Activated CD4-positive, CD25-positive, alpha-beta regulatory T cell treated with anti-CD3 and anti-CD28 coated beads, Interleukin-2, amount 50 U/mL, for 24 hours (primary cell): ENCODE measurements around the gene ZNF700.
"Not testable (repeated sequence)": the region's sequence is repeated elsewhere in the genome, so short reads cannot be mapped to it uniquely, and the experiment has no call there.

ENCODE experiments used
- ATAC-seq, 2 donors: fragments of 150-1000 bp; cut with Tn5 transposase; one replicate each; pipeline ENCODE4 v1.10.0; 2021; ENCODE audit warnings: mild to moderate bottlenecking in 1 of 2, moderate library complexity in 1 of 2

Gene ZNF700

GRCh38 chr19:11924886-11925650 is at the start of gene ZNF700:
Gene ZNF700, plus strand, starts transcription at chr19:11925107. Its CDS starts 104 bp downstream, at chr19:11925211.
- ATAC-seq, result peak; percentile 96 to 97

GRCh38 chr19:11879687-11880266 is 45.1 kb upstream of the ZNF700 start:
- peak; percentile 41 to 44 for ATAC-seq

GRCh38 chr19:11880598-11880997 is 44.3 kb upstream of the ZNF700 start:
- ATAC-seq, result no peak

- ATAC-seq, result peak in 1 of 2 donors; percentile 49
These were observed 43.6 kb upstream of the ZNF700 start for GRCh38 chr19:11881151-11881800.

- ATAC-seq, result no peak
These were observed 42.3 kb upstream of the ZNF700 start for GRCh38 chr19:11882606-11883005.

GRCh38 chr19:11887234-11887610 is 37.7 kb upstream of the ZNF700 start:
- ATAC-seq, result no peak

- peak; percentile 82 to 88 for ATAC-seq
These were observed 37.0 kb upstream of the ZNF700 start, which contains the start of gene ZNF69 for GRCh38 chr19:11887611-11888531. Gene ZNF69, plus strand, starts transcription at chr19:11887782. Its CDS starts 142 bp downstream, at chr19:11887924.

GRCh38 chr19:11889901-11890300 is 35.0 kb upstream of the ZNF700 start:
- ATAC-seq, result not testable (repeated sequence)

GRCh38 chr19:11890634-11891033 is 34.3 kb upstream of the ZNF700 start:
- ATAC-seq, result no peak

- no peak for ATAC-seq
These were observed 30.1 kb upstream of the ZNF700 start for GRCh38 chr19:11894851-11895250.

- ATAC-seq, result no peak
These were observed 22.7 kb upstream of the ZNF700 start for GRCh38 chr19:11902228-11902627.

GRCh38 chr19:11905928-11906327 is 19.0 kb upstream of the ZNF700 start:
- ATAC-seq, result no peak

- not testable (repeated sequence) for ATAC-seq
These were observed 13.0 kb upstream of the ZNF700 start for GRCh38 chr19:11911937-11912336.

GRCh38 chr19:11914417-11915051 is 10.4 kb upstream of the ZNF700 start:
- ATAC-seq, result not testable (repeated sequence)

GRCh38 chr19:11921852-11922495 is 2.9 kb upstream of the ZNF700 start:
- ATAC-seq, result no peak

- not testable (repeated sequence) for ATAC-seq
These were observed 812 bp downstream of the ZNF700 start for GRCh38 chr19:11925651-11926187.

- ATAC-seq, result no peak
These were observed 2.3 kb downstream of the ZNF700 start for GRCh38 chr19:11927227-11927626.

- no peak for ATAC-seq
These were observed 6.1 kb downstream of the ZNF700 start for GRCh38 chr19:11931051-11931450.

- no peak for ATAC-seq
These were observed 6.6 kb downstream of the ZNF700 start for GRCh38 chr19:11931513-11931912.

GRCh38 chr19:11935829-11936228 is 10.9 kb downstream of the ZNF700 start:
- ATAC-seq, result not testable (repeated sequence)

- ATAC-seq, result not testable (repeated sequence)
These were observed 13.5 kb downstream of the ZNF700 start for GRCh38 chr19:11938383-11938782.
